Vagina (tissue), 2 donors: ENCODE measurements around the gene KRT31.

Experiments used
- POLR2A ChIP-seq, 2 donors: fragments of 450-650 bp; IDR thresholded peaks; one replicate each; pipeline ENCODE4 v1.6.1; 2017; ENCODE audit warnings: antibody characterized with exemption in 2 of 2, mild to moderate bottlenecking in 2 of 2, moderate library complexity in 2 of 2
- TF ChIP-seq, protein P1 (sequence below), 3 experiments: fragments of 450-650 bp in 2 of 3; fragments of 200-600 bp in 1 of 3; sonication (generic) in 1 of 3; IDR thresholded peaks; one replicate each; pipeline ENCODE4 v1.5.1; 2017 to 2019; ENCODE audit warnings: antibody characterized with exemption in 3 of 3, mild to moderate bottlenecking in 2 of 3, moderate library complexity in 2 of 3

GRCh38 chr17:41411072-41411840 lies 13.8 kb upstream of the KRT31 start:
- TF ChIP-seq, protein P1, sequence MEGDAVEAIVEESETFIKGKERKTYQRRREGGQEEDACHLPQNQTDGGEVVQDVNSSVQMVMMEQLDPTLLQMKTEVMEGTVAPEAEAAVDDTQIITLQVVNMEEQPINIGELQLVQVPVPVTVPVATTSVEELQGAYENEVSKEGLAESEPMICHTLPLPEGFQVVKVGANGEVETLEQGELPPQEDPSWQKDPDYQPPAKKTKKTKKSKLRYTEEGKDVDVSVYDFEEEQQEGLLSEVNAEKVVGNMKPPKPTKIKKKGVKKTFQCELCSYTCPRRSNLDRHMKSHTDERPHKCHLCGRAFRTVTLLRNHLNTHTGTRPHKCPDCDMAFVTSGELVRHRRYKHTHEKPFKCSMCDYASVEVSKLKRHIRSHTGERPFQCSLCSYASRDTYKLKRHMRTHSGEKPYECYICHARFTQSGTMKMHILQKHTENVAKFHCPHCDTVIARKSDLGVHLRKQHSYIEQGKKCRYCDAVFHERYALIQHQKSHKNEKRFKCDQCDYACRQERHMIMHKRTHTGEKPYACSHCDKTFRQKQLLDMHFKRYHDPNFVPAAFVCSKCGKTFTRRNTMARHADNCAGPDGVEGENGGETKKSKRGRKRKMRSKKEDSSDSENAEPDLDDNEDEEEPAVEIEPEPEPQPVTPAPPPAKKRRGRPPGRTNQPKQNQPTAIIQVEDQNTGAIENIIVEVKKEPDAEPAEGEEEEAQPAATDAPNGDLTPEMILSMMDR (IDR thresholded peaks at IDR 0.05): no peak
- no peak for TF ChIP-seq POLR2A (IDR thresholded peaks at IDR 0.05)
